Esophagus muscularis mucosa (tissue), 3 donors: ENCODE measurements around the gene ATE1.

ENCODE experiments used
- CTCF ChIP-seq, 3 experiments: fragments of 200-600 bp in 2 of 3; fragments of 450-650 bp in 1 of 3; sonication (generic) in 2 of 3; IDR thresholded peaks; one replicate each; pipeline ENCODE4 v1.5.1; 2017 to 2019; ENCODE audit warnings: antibody characterized with exemption in 3 of 3, mild to moderate bottlenecking in 2 of 3, moderate library complexity in 1 of 3
- POLR2A ChIP-seq: fragments of 450-650 bp; IDR thresholded peaks from one replicate; pipeline ENCODE4 v1.6.1; 2017; ENCODE audit warnings: antibody characterized with exemption, moderate library complexity, mild to moderate bottlenecking, low read depth

DNA sequence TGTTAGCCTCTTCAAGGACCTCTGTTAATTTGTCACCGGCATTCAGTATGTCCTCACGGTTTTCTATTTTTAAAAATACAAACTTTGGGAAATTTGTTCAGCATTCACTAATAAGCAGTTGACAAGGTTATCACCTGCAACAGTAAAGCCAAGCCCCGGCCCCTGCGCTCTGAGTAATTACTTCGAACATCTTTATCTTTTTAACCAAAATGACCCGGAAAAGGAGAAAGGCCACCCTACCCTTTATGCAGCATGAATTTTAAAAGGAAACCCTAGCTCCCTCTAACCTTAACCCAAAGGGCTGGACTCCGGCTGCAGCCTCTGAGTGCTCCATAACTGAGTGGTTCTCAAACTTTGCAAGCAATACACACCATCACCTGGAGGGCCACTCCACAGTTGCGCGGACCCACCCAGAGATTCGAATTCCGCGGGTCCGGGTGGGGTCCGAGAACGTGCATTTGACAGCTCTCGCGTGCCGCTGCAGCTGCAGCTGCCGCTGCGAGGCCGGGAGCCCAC is 46.2 kb upstream of the ATE1 start:
- TF ChIP-seq POLR2A (no peak), CTCF (IDR thresholded peaks at IDR 0.05) (no peak)
